Effector memory CD4-positive, alpha-beta T cell (primary cell): ENCODE data around the gene GCK.
"Not testable (repeated sequence)": the region's sequence is repeated elsewhere in the genome, so short reads cannot be mapped to it uniquely, and the experiment has no call there.

Experiments used
- DNase-seq, 3 donors: peaks; one replicate each; pipeline ENCODE4 v3.0.0-alpha.2; 2020
- H3K27ac ChIP-seq: 2 replicates; pipeline ENCODE4 v1.7.0; 2013; ENCODE audit warnings: mild to moderate bottlenecking, low read length, moderate library complexity; ENCODE audit not compliant: insufficient read depth, poor library complexity, severe bottlenecking
- H3K27me3 ChIP-seq: replicated peaks from 2 replicates; pipeline ENCODE4 v1.7.0; 2013; ENCODE audit warnings: mild to moderate bottlenecking, low read length; ENCODE audit not compliant: insufficient read depth, control insufficient read depth, poor library complexity, severe bottlenecking
- H3K36me3 ChIP-seq: 2 replicates; pipeline ENCODE4 v1.7.0; 2013; ENCODE audit warnings: mild to moderate bottlenecking, low read length, moderate library complexity; ENCODE audit not compliant: control insufficient read depth, insufficient read depth
- H3K4me1 ChIP-seq: 2 replicates; pipeline ENCODE4 v1.7.0; 2013; ENCODE audit warnings: low read length, mild to moderate bottlenecking; ENCODE audit not compliant: control insufficient read depth, insufficient read depth, poor library complexity, severe bottlenecking
- H3K4me3 ChIP-seq: 2 replicates; pipeline ENCODE4 v1.7.0; 2013; ENCODE audit warnings: low read length, low read depth, mild to moderate bottlenecking; ENCODE audit not compliant: insufficient read depth, poor library complexity, severe bottlenecking
- H3K9me3 ChIP-seq: 2 replicates; pipeline ENCODE4 v1.7.0; 2013; ENCODE audit warnings: mild to moderate bottlenecking, low read length, moderate library complexity; ENCODE audit not compliant: control insufficient read depth

GCK gene

DNA sequence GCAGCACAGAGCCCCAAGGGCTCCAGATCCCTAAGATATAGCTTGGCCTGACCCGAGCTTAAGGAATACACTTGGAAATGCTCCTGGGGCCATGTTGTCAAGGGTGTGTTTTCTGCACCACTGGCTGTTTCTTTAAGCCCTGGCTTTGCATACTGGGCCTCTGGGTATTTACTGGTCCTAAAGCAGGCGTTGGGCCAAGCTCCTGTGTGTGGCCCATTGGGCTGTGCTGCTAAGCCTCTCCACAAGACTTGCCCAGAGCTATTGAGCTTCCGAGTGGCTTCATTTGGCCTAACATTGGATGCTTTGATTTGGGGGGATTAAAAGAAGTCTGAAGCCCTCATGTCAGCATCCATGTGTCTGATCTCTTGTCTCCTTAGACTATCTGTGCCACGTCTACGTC, 16.8 kb upstream of the GCK start:
- Histone ChIP-seq H3K9me3 (no peaks in the 10 kb centered on the region), H3K4me3 (no peak overlapping the region), H3K36me3 (peaks cover 66% of the 10 kb centered on the region), H3K27ac (no peak overlapping the region), H3K27me3 (no peaks in the 10 kb centered on the region), H3K4me1 (peaks cover 9% of the 10 kb centered on the region)
- no peak for DNase-seq

DNA sequence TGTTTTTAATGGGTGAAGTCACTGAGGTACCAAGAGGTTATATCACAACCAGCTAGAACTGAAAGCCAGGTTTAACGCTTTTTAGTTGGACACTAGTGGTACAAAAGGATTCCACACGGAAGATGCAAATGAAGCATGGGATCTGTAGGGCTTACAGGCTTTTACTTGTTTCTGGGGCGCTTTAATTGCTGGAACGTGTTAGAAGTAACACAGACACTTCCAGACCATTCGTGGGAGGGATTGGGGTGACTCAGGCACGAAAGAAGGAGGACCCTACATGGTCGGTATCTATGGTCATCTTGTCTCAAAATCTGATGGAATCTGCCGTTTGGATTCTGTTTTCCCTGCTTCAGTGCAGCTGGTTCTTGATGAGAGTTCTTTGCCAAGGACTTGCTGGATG, 12.6 kb upstream of the GCK start:
- Histone ChIP-seq H3K9me3 (no peaks in the 10 kb centered on the region), H3K27ac (no peak overlapping the region), H3K27me3 (no peaks in the 10 kb centered on the region), H3K36me3 (peaks cover 24% of the 10 kb centered on the region), H3K4me3 (peak overlapping the region; percentile 81), H3K4me1 (peaks cover 9% of the 10 kb centered on the region)
- no peak for DNase-seq

DNA sequence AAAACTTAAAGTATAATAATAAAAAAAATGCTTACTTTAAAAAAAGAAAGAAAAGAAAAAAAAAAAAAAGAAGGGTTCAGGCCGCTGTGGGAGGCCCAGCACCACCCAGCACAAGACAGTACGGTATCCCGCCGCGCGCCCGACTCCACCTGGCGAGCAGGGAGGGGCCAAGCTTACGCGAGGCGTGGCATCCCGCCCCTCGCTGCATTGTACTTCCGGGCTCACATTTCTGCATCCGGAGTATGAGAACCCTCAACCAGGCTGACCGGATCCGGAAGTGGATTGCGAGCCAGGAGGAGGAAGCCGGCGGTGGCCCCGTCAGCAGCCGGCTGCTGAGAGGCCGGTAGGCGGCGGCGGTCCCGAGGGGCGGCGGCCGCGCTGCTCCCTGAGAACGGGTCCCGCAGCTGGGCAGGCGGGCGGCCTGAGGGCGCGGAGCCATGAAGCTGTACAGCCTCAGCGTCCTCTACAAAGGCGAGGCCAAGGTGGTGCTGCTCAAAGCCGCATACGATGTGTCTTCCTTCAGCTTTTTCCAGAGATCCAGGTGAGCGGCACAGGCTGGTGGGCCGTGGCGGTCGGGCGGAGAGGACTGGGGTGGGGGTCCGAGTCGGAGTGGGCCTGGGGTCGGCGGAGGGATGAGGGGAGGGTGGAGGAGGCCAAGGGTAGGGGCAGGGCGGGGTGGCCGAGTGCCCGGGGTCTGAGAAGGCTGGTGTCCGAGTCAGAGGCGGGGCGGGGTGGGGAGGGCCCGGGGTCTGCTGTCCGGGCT, 11.6 kb upstream of the GCK start, which contains the start of gene YKT6:
Gene YKT6, plus strand, starts transcription at position 280 of the 763 bp plus-strand sequence. Its CDS starts 158 bp downstream, at position 438.
- Histone ChIP-seq H3K27ac (peak within 1 kb of the TSS; percentile 75), H3K4me3 (peak within 1 kb of the TSS; percentile 81), H3K4me1 (peaks cover 9% of the 10 kb centered on the region), H3K9me3 (no peaks in the 10 kb centered on the region), H3K36me3 (peaks cover 15% of the 10 kb centered on the region), H3K27me3 (no peaks in the 10 kb centered on the region)
- DNase-seq = peak; percentile 88 to 94 (median 89)

- not testable (repeated sequence) for H3K36me3 ChIP-seq, H3K9me3 ChIP-seq, H3K27me3 ChIP-seq, H3K4me3 ChIP-seq, H3K27ac ChIP-seq, H3K4me1 ChIP-seq, DNase-seq
Measured at GRCh38 chr7:44200163-44200562, 10.9 kb upstream of the GCK start.

DNA sequence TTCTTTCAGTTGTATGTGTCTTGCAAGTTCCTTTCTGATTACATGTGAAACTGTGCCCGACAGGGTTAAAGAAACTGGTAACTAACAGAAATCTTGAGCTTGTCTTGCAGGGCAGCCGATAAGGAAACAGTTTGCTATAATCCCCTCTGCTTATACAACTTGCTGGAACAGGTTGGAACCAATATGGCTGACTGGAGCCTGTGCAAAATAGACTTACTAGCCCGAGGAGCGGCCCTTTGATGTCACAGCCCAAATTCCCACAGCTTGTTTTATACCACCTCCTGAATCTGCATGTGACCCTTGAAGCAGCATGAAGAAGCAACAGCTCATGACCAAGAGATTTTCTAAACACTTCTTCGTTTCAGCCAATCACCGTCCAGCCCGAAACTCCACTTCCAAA, 8.2 kb upstream of the GCK start:
- Histone ChIP-seq H3K4me3 (no peak overlapping the region), H3K27ac (no peak overlapping the region), H3K27me3 (no peaks in the 10 kb centered on the region), H3K36me3 (no peaks in the 10 kb centered on the region), H3K9me3 (no peaks in the 10 kb centered on the region), H3K4me1 (peaks cover 9% of the 10 kb centered on the region)
- no peak for DNase-seq

GRCh38 chr7:44196450-44196872, 7.2 kb upstream of the GCK start:
- Histone ChIP-seq H3K27ac (no peak overlapping the region), H3K36me3 (no peaks in the 10 kb centered on the region), H3K27me3 (no peaks in the 10 kb centered on the region), H3K9me3 (no peaks in the 10 kb centered on the region), H3K4me1 (peaks cover under 1% of the 10 kb centered on the region), H3K4me3 (no peak overlapping the region)
- DNase-seq = no peak

- no peaks in the 10 kb centered on the region for H3K9me3 ChIP-seq
- H3K4me1 ChIP-seq = no peaks in the 10 kb centered on the region
- no peaks in the 10 kb centered on the region for H3K36me3 ChIP-seq
- H3K27ac ChIP-seq = no peak overlapping the region
- no peak overlapping the region for H3K4me3 ChIP-seq
- no peaks in the 10 kb centered on the region for H3K27me3 ChIP-seq
- no peak for DNase-seq
Measured at GRCh38 chr7:44195889-44196288, 6.7 kb upstream of the GCK start.

DNA sequence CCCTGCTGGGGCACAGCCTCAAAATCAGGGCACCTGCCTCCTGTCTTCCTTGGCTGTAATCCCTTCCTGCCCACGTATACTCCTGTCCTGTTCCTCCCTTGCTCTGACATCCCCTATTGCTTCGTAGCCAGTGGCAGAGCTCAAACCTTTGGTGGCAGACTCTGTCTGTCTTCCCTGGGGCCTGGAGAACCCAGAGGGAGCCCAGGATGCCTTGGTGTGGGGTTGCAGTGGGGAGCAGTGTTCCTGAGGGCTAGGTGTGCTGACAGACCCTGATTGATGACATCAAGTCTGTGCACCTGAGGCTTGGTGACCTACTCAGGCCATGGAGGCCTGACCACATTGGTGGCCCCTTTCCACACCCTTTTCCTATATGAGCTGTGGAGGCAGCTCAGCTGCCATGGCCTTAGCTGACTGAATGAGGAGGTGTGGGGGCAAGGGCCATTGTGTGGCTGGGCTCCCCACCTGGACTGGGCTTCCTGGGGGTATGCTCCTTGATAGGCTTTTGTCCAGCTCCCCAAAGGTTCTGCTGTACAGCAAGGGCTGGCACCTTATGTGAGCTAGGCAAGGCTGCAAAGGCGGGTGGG, 5.4 kb upstream of the GCK start:
- H3K9me3 ChIP-seq = no peaks in the 10 kb centered on the region
- no peaks in the 10 kb centered on the region for H3K4me1 ChIP-seq
- no peaks in the 10 kb centered on the region for H3K27me3 ChIP-seq
- no peak overlapping the region for H3K27ac ChIP-seq
- DNase-seq = no peak
- no peaks in the 10 kb centered on the region for H3K36me3 ChIP-seq
- H3K4me3 ChIP-seq = no peak overlapping the region

GRCh38 chr7:44194069-44194468, 4.8 kb upstream of the GCK start:
- DNase-seq = no peak
- H3K4me3 ChIP-seq = no peak overlapping the region
- no peak overlapping the region for H3K27ac ChIP-seq
- no peaks in the 10 kb centered on the region for H3K4me1 ChIP-seq
- H3K27me3 ChIP-seq = no peaks in the 10 kb centered on the region
- H3K9me3 ChIP-seq = no peaks in the 10 kb centered on the region
- H3K36me3 ChIP-seq = no peaks in the 10 kb centered on the region

DNA sequence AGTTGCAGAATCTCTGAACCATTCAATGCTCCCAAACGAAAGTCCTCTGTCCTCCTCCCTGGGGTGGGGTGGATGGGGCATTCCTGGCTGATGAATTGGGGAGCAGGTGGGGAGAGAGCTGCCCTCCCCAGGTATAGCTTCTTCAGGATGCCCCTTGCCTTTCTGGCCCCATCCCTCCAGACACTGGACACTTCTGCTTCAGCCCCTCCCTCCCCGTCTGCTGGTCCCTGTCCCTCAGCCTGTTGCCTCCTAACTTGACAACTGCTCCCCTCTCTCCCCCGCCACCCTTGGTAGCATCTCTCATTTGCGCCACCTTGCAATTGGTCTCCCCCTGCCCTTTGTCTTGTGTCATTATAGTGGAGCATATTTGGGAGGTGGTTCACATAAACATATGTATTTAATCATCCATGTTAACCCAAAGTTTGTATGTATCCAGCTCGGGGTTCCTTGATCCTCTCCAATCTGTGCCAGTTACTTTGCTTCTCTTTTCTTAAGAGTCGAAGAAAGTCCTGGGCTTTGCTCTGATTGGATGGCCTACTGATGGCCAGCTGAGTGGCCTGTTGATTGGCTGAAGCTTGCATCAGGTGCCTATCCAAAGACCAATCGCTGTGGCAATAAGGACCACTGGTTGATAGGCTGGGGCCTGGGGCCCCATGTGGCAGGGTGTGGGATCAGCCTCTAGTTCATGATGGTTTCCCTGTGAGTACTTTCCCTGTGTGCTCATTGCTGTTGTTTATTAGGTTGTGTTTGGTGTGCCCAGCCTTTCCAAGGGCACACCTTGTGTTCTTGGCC, 4.0 kb upstream of the GCK start:
- no peak overlapping the region for H3K27ac ChIP-seq
- DNase-seq = no peak
- no peaks in the 10 kb centered on the region for H3K36me3 ChIP-seq
- no peaks in the 10 kb centered on the region for H3K9me3 ChIP-seq
- no peaks in the 10 kb centered on the region for H3K27me3 ChIP-seq
- no peak overlapping the region for H3K4me3 ChIP-seq
- H3K4me1 ChIP-seq = no peaks in the 10 kb centered on the region
